Occipital lobe (tissue), 2 donors: ENCODE data around the gene KCNMA1. TPM values are rescaled to one million over a fixed set of nuclear protein-coding genes. Genes with fewer than 3 reads are reported as not detected.

Experiments used
- DNase-seq: peaks from one replicate; lab custom pipeline; 2025; lab: John Stamatoyannopoulos, UW
- total RNA-seq: library from RNA; depleted of rRNA; stranded (reverse); fragments of >200 nt; gene quantifications from one replicate; pipeline ENCODE4 v1.2.3, GENCODE V29; 2014

The KCNMA1 gene
- total RNA-seq, 1 donor from 2014 or later, result 43.0 TPM

DNA sequence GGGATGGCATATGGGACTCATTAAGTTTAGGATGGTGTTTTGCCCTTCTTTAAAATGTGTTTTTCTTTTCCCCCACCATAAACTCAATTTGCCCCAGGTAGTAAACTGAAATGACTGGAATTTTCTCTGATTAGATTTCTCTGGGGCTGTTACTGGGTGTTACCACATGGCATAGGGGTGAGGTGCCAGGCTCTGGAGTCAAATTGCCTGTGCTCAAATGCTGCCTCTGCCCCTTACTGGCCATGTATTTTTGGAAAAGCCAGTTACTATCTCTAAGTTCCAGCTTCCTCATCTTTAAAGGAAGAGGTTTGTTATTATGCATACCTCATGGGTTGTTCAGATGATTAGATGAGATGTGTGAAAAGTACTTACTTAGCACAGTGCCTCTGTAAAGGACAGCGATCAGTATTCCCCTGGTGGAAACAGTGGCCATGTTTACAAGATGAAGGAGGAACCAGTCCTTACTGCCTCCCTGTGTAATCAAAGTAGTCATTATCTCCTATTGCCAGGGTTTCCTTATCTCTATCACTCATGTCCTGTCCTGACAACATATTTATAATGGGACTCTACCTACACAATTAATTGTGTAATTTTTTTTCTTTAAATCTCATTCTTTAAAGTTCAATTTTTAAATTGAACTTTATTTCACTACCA lies 352.0 kb downstream of the KCNMA1 start:
- DNase-seq, result no peak

DNA sequence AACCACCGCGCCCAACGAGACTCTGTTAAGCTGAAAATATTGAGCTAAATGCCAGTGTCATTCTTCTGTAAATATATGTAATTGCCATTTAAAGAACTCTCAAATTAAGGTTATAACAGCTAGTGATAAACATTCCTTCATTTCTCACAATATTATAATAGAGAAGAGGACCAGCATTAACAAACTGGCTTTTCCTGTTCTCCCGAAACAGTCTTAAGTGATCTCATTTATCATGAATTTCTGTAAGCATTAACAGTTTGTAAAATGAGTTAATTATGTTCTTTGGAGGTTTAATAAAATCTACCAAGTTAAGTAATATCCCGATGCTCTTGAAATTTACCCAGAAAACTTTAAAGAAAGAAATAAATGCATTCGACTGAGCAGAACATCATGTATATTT lies 352.8 kb downstream of the KCNMA1 start:
- no peak for DNase-seq

DNA sequence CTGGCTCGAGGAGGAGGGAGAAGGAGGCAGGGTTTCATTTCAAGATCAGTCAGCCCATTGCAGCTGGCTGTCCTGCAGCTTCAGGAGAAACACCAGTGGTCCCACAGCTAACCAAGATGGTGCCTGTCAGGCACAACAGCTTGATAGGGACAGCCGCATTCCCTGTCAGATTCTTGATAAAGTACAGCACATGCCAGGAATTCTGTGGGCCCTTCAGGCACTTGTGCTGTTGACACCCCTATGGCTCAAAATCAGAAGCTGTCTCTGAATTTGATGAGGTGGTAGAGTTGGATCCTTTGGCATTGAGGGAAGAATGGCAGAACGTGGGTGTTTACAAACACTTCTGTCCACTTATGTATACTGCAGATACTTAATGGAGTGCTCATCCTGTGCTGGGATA lies 354.3 kb downstream of the KCNMA1 start:
- no peak for DNase-seq

DNA sequence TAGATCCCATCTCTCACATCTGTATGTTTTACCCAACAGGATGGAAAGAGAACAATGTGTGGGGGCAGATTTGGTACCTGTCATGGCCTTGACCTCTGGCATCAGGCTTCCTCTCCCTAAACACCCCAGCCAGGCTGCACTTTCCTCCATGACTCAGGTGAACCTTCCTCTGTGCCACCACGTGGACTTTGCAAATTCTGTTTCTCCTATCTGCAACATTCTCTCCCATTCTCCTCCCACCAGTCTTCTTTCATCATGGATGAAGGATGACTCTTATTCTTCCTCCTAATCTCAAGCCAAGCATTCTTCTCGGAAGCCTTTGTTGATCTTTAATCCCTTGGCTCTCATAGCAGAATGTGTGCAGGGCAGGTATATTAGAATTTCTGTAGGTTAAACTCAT lies 355.4 kb downstream of the KCNMA1 start:
- no peak for DNase-seq

DNA sequence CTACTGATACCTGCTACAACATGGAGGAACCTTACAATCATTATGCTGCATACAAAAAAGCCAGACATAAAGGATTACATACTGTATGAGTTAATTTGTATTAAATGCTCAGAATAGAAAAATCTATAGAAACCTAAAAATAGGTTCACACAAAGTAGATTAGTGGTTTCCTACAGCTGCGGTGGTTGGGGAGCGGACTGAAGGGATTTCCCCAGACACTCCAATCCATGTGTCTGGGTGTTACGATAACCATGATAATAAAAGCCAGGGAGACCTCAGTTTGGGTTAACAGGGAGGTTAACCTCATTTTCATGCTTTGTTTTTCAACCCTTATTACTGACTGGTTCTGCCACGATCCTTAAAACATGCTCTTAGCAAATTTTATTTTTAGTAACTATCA lies 355.9 kb downstream of the KCNMA1 start:
- DNase-seq, result no peak

DNA sequence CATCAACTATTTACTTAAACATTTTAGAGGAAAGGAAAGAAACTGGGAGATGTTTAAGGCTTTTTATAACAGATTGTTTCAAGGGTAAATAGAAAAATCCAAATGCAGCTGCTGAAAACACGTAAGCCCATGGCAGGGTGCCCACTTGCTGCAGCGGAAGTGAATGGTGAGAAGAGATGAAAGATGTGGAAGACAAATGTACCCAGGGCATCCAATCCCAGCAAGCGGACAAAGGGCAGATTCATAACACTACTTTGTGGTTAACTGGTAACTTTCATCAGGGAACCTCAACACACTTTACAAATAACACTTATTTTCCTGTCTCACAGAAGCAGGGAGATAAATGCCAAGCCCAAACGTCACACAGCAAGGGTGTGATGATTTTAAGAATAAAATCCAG lies 358.4 kb downstream of the KCNMA1 start:
- DNase-seq, result peak; percentile 8

DNA sequence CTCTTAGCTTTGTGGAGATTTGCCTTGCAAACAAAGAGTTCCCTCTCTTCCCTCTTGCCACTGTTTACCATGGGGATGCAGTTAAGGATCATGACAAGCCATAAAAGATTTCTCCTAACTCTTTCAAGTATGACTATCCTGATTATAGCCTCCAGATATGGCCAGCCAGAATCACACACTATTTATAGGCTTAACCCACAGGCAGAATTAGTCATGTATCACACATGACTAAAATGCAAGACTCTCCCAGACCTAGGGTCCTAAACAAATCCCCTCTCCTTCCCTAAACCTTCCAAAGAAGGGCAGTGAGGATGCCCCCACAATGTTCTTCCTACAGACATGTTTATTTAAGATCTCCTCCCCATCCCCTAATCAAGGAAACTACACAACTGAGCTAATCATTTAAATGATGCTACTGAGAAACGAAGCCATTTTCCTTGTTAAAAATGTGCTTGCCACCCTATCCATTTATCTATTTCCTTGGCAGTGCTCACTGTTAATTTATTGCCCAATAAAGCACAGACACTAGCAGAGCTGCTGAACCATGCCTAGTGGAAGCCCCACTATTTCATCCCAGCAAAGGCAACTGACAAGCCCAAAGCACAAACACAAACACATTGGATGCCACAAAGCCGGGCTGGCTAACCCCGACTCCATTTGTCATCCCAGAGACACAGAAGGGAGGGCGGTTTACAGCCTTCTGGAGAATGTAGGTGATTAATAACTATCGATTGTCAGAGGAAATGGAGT lies 363.4 kb downstream of the KCNMA1 start:
- no peak for DNase-seq

DNA sequence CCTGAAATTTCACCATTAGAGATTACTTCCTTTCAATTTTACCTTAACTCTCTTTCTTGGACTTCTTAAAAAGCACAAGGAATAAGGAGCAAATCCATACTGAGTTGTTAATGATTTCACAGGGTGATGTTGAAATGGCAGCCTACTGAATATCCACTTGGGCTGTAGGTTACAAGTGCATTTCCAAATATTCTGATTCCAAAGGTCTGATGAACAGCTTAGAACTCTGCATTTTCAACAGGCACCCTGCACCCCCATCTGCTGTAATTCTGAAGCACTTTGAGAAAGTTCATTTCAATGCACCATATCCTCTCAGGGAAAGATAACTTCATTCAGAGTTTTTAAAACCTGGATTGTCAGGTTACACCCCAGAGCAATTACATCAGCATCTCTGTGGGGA lies 368.4 kb downstream of the KCNMA1 start:
- no peak for DNase-seq

DNA sequence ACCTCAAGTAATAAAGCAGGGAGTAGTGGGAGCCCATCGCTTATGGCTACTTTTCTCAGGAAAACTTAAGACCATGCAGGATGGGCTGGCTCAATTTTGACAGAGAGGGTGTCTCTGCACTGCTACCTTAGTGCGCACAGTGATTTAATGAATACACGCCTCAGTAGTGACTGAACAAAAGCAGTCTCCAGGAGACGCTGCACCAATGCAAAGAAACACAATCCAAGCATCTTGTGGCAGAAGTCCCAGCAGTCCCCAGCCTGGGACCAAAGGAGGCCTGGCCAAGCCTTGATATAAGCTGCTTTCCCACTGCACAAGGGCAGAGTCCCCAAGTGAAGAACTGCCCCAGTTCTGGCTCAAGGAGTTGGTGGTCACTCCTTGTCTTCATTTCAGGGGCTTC lies 368.9 kb downstream of the KCNMA1 start:
- no peak for DNase-seq

DNA sequence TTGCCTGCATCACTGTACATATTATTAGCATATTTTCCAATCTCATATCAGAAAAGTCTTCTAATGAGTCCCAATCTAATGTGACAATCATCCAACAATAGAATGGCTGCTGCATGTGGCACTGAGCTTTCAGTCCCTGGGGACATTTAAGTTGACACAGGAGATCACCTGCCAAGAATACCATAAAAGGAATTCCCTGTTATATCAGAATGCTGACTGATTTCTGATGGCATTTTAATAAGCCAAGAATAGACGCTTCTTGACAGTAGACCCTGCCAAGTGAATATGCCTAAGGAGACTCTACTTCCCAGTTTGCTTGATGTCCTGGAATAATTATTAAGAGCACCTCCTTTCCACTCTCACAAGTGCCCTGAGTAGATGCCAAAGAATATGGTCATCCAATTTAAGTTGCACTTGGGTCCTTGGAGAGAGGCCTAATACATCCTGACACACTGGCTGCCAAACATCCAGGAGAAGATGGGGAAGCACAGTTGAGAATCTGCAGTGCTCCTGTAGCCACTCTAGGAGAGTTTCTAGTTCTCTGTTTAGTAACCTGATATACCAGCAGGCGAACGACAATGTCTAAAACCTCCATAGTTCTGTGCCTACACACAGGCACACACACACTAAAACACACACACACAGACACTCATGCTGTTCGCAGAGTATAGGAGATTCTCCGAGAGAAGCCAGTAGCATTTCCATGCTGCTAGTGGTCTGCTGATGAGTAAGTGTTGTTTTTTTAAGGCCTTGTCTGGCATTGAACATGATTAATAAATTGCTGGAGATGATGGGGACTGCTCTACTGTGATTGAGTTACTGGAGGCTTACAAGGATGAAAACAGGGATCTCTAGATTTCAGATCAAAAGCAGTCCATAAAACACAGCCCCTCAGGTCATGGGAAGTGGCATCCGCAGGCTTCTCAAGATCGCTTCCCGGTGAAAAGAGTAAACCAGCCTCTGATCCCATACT lies 369.6 kb downstream of the KCNMA1 start:
- no peak for DNase-seq

DNA sequence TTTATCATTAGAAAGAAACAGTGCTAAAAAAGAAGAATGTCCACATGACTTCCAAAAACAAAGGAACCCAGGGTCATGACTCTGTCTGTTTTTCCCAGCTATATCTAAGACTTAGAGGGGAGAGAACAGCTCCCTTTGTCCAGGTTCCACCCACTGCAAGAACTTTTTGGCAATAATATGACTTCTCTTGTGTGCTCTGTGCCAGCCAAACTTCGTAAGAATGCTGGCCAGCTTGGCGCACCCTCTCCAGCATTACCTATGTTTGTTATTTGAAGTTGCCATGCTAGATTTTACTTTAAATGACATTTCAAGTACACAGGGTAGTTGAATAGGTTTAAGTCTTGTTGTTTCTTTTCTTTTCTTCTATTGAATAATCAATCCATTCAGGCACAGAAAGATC lies 371.4 kb downstream of the KCNMA1 start:
- no peak for DNase-seq

DNA sequence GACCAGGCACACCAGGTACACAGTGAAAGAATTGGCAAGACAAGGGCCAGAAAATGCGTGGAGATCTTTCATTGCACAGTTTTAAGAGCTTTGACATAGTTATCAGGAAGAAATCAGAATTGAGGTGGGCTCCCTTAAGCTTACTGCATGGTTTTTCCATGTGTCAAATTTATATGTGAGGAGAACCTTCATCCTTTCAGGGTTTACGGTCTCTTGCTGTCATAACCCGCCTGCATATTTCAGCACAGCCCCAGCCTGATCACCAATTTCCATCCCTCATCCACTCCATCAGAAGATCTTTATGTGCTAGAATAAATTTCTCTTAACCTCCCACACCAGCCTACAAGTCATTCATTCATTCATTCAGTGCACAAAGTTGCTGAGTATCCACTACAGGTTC lies 373.1 kb downstream of the KCNMA1 start:
- no peak for DNase-seq

DNA sequence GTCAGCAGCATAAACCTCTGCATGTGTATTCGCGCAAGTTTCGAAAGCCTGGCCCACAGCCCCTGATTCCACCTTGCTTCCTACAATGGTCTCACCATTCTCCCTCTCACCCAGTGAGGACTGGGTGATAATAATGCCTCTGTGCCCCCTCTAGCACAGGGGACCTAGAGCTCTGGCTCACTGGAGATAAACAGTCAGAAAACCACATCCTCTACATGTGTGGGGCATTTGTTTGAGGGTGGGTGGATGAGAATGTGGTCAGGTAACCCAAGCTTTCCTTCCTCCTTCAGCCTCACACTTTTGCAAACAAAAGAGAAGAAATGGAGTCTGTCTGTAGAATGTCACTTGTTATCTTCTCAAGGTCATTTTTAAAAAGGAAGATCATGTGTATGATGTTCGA lies 373.5 kb downstream of the KCNMA1 start:
- no peak for DNase-seq

DNA sequence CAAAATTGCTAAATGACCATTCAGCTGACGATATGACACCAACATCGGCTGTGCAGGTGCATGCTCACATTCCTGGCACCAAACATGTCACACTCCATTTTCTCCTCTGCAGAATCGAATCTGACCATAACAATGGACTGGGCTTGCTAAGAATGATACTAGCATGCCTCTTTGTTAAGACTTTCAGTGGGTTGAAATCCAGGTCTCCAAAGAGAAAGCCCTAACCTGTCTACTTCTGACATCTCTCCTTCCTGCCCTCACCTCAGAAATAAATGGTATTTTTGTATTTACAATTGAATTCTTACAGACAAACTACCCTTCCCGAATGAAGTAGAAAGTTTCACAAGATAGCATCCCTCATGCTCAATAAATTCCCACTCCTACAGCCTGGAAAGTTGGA lies 373.9 kb downstream of the KCNMA1 start:
- DNase-seq, result no peak

DNA sequence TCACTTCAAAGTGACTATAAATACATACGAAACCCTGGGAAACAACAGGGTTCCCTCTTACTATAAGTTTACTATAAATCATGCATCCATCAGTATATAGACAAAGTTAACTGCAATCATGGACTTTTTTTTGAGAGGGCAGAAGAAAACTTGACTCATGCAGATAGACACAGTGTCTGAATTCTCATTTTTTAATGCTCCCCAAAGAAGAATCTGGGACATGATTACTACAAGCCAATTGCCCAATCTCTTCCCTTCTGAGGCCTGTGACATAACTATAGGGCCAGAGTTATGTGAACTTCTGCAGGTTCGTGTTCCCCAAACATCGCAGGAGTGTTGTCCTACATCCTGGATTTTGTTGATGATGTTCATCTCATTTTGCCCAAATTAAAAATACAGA lies 376.5 kb downstream of the KCNMA1 start:
- DNase-seq, result no peak

DNA sequence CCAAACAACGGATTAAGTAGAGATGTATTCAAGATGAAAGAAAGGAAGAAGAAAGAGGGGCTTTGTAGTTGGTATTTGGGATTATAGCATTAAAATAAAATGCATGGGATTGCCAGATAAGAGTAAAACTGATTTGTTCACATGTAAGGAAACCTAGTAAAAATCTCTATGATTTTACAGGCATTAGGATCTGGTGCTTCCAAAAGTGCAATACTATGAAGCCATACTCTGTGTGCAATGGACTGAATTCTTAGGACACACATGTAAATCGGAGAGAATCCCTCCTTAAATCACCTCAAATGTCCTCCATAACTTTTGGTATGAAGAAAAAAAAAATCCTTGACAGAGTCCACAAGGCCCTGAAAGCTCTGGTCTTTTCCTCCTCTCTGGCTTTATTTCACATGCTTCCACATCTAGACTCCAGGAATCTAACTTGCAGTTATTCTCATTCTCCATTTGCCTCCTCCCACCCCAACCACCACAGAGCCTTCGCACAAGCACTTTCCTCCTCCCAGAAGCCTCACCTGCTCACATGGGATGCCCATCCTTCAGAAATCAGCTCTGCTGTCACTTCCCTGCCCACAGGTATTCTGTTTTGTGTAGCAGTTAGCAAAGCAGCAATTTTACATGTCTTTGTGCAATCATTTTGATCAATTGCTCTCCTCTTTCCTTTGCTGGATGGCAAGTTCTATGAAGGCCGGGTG lies 378.3 kb downstream of the KCNMA1 start:
- DNase-seq, result no peak

DNA sequence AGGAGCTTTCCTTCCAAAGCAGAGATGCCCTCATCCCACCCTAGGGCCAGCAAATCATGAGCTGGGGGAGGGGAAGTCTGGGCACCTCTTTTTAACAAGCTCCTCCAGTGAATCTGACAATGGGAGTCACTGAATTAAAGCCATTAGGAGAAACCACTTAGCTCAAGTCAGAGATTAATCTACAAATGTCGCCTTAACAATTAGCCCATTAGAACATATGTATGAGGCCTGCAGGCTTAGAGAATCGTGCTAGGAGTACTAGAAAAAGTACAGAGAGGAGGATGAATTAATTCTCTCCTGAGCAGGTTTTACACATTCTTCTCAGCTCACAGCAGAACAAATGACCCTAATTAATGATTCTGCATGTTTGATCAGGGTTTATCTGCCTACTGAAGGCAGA lies 381.3 kb downstream of the KCNMA1 start:
- no peak for DNase-seq

DNA sequence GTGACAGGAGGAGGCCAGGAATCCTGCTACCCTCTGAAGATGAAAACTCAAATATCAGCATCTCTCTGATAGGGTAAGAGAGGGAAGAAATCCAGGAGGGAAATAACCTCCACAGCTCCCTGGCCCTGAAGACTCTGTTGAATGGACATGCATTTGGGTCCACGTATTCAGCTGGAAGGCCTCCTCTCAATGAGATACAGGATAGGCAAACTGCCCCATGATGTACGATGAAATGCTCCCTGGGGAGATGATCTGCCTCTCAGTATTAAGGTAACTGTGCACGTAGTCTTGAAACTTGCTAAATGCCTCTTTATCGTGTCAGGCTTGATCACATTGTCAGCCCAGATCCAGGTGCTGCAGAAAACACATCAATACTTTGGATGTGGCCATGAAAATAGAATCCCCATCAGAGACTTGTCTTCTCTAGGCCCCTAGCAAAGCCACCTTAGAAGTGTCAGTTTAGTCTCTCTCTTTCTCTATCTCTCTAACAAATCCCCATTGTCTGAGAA lies 384.0 kb downstream of the KCNMA1 start:
- no peak for DNase-seq

DNA sequence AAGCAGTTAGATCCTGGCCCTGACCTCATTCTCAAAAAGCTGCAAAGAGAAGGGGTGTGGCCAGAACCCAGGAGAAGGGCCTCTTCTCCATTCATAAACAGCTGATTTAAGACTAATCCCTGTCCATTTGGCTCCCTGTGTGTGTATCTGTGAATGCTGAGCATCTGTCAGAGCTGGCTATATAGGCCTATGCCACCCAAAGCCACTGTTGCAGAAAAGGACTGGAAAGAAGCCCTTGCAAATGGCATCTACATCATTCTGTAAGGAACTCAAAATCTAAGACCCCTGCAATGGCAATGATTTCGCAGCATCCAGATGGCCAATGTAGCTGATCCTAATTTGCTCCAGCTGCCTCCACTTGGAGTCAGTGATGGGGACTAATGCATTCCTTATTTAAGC lies 384.5 kb downstream of the KCNMA1 start:
- no peak for DNase-seq

DNA sequence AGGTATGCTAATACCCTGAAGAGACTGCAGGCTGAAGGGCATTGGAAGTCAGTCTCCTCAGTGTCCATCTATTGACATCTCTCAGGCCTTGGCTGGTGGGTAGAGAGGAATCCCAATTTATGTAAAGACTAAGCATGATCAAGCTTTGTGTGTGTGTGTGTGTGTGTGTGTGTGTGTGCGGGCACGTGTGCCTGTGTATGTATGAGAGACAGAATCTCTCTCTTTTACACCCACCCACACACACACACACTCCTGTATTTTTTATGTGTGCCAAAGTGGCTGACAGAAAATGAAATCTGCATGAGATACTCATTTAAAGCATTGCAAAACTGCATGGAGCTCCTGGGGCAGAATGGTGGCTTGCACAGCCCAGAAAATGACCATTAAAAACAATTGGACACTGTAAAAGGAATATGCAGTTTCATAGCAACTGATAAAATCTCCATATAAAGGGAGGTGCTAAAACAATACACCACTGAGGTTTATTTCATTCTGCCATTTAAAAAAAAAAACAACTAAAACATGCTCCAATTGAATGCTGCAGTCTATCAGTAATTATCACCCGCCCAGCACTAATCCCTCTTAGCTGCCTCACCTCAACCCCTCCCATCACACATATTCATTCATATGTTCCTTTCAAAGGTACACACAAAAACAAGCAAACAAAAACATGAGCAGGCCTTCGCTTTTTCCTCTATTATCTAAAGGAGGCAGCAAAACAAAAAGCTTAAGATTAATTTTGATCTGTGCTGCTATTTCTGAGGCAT lies 385.0 kb downstream of the KCNMA1 start:
- DNase-seq, result no peak
